Endothelial cell of umbilical vein (primary cell): Measurements from ENCODE around the gene ANKMY1. TPM values are rescaled to one million over a fixed set of nuclear protein-coding genes. Genes with fewer than 3 reads are reported as not detected.

ENCODE experiments used
- BruUV-seq: library from RNA; stranded (reverse); fragments of 400-500 nt; replicated peaks from 2 replicates; lab custom pipeline; 2021; lab: Mats Ljungman, UMichigan
- CTCF ChIA-PET: fragments of 300-600, 350-600 bp; sonication (Branson Sonifier 250); formaldehyde crosslinking; loops from one replicate; lab custom pipeline; 2021; ENCODE audit warnings: antibody characterized with exemption, inconsistent platforms; lab: Charles Lee
- POLR2A ChIA-PET: fragments of 300-600, 350-600 bp; sonication (Branson Sonifier 250); formaldehyde crosslinking; loops from one replicate; lab custom pipeline; 2021; ENCODE audit warnings: antibody characterized with exemption, inconsistent platforms; lab: Charles Lee
- DNase-seq: peaks from one replicate; pipeline ENCODE4 v3.0.0-alpha.2; 2011; ENCODE audit warnings: low read depth, low spot score
- FAIRE-seq: peaks from 2 replicates; lab custom pipeline; 2011; peaks lifted over from hg19 to GRCh38; lab: Jason Lieb, UNC
- H2AFZ ChIP-seq: 2 replicates; pipeline ENCODE4 v1.6.0; 2012; ENCODE audit warnings: low read depth, low read length, control low read depth, inconsistent platforms
- H3K27ac ChIP-seq: 2 replicates; pipeline ENCODE4 v1.5.1; 2011; ENCODE audit warnings: low read depth, mild to moderate bottlenecking, control low read depth, low read length, moderate library complexity; ENCODE audit not compliant: insufficient read depth
- H3K27me3 ChIP-seq, 2 experiments: 2 replicates each; pipeline versions ENCODE4 v1.6.0 to v1.6.1; 2011; ENCODE audit warnings: low read length in 2 of 2, mixed read lengths in 1 of 2; ENCODE audit not compliant: control insufficient read depth in 2 of 2, insufficient read depth in 2 of 2
- H3K36me3 ChIP-seq, 2 experiments: 2 replicates in 1 of 2; 3 replicates in 1 of 2; pipeline ENCODE4 v1.5.1; 2011; ENCODE audit warnings: low read length in 2 of 2, mild to moderate bottlenecking in 1 of 2, moderate library complexity in 1 of 2; ENCODE audit not compliant: control insufficient read depth in 2 of 2, insufficient read depth in 2 of 2; ENCODE audit errors: extremely low read depth in 1 of 2
- H3K4me1 ChIP-seq: 3 replicates; pipeline ENCODE4 v1.5.1; 2011; ENCODE audit warnings: mild to moderate bottlenecking, low read length; ENCODE audit not compliant: control insufficient read depth, insufficient read depth; ENCODE audit errors: extremely low read depth
- H3K4me2 ChIP-seq: 2 replicates; pipeline ENCODE4 v1.6.1; 2011; ENCODE audit warnings: low read length, control low read depth, mixed read lengths; ENCODE audit not compliant: insufficient read depth
- H3K4me3 ChIP-seq, 3 experiments: fragments of 200-600 bp in 1 of 3; sonication (generic), shearing (Covaris generic) in 1 of 3; replicated peaks in 1 of 3; 2 replicates each; pipeline ENCODE4 v1.5.1; 2011 to 2016; ENCODE audit warnings: control low read depth in 3 of 3, low read length in 3 of 3, mild to moderate bottlenecking in 2 of 3, inconsistent platforms in 1 of 3, low read depth in 1 of 3, moderate library complexity in 1 of 3; ENCODE audit not compliant: insufficient read depth in 1 of 3
- H3K79me2 ChIP-seq: 2 replicates; pipeline ENCODE4 v1.6.0; 2012; ENCODE audit warnings: low read length, inconsistent platforms; ENCODE audit not compliant: control insufficient read depth, insufficient read depth
- H3K9ac ChIP-seq: replicated peaks from 2 replicates; pipeline ENCODE3; 2011; ENCODE audit warnings: low read length, control low read depth; ENCODE audit not compliant: insufficient read depth; ENCODE audit errors: extremely low read depth
- H3K9me1 ChIP-seq: replicated peaks from 3 replicates; pipeline ENCODE4 v1.6.0; 2011; ENCODE audit warnings: mild to moderate bottlenecking, low read length; ENCODE audit not compliant: control insufficient read depth, insufficient read depth; ENCODE audit errors: extremely low read depth
- H3K9me3 ChIP-seq: replicated peaks from 2 replicates; pipeline ENCODE4 v1.5.1; 2012; ENCODE audit warnings: low read length, inconsistent platforms; ENCODE audit not compliant: control insufficient read depth, insufficient read depth
- H4K20me1 ChIP-seq: replicated peaks from 2 replicates; pipeline ENCODE3; 2011; ENCODE audit warnings: mild to moderate bottlenecking, low read length; ENCODE audit not compliant: control insufficient read depth, insufficient read depth; ENCODE audit errors: extremely low read depth
- EZH2 ChIP-seq: IDR thresholded peaks from 2 replicates; pipeline ENCODE4 v1.6.1; 2012; ENCODE audit warnings: borderline replicate concordance, low read depth, mild to moderate bottlenecking, moderate library complexity, low read length, inconsistent platforms; ENCODE audit not compliant: severe bottlenecking
- FOS ChIP-seq: IDR thresholded peaks from 2 replicates; pipeline ENCODE4 v1.6.1; 2011; ENCODE audit warnings: mild to moderate bottlenecking, low read length, moderate library complexity, borderline replicate concordance; ENCODE audit not compliant: insufficient read depth
- GATA2 ChIP-seq: IDR thresholded peaks from 2 replicates; pipeline ENCODE4 v1.7.0; 2011; ENCODE audit warnings: low read depth, mild to moderate bottlenecking, moderate library complexity, mixed read lengths, low read length; ENCODE audit not compliant: insufficient read length, insufficient read depth
- JUN ChIP-seq: IDR thresholded peaks from 2 replicates; pipeline ENCODE4 v1.6.1; 2011; ENCODE audit warnings: borderline replicate concordance, low read depth; ENCODE audit not compliant: insufficient read length, insufficient read depth
- MYC ChIP-seq: IDR thresholded peaks from one replicate; pipeline ENCODE4 v1.6.1; 2011; ENCODE audit warnings: mild to moderate bottlenecking, low read depth, low read length
- POLR2A ChIP-seq: IDR thresholded peaks from 2 replicates; pipeline ENCODE4 v1.6.1; 2012; ENCODE audit warnings: low read depth, mild to moderate bottlenecking, control low read depth, low read length
- POLR2AphosphoS5 ChIP-seq: IDR thresholded peaks from 2 replicates; pipeline ENCODE4 v1.6.1; 2012; ENCODE audit warnings: low read depth, mild to moderate bottlenecking, control low read depth, low read length, moderate library complexity; ENCODE audit not compliant: insufficient read depth
- dilution Hi-C: fragments of 300-500 bp; cut with MboI; formaldehyde crosslinking; loops from one replicate; pipeline ENCODE4 v1.15.0; 2019; ENCODE audit warnings: low sequenced_read_pairs; ENCODE audit not compliant: extremely low pct_ligation_motif_present
- intact Hi-C: fragments of 100-400 bp; cut with micrococcal nuclease; formaldehyde crosslinking; loops from one replicate; pipeline ENCODE4 v1.10.0; 2022
- polyA plus RNA-seq, 4 experiments: library from polyadenylated mRNA; depleted of rRNA in 3 of 4; stranded (reverse) in 3 of 4; unstranded in 1 of 4; fragments of >200 nt; gene quantifications; 2 replicates each; pipeline versions ENCODE4 v1.2.1 to v1.2.3, GENCODE V29; 2011 to 2012; ENCODE audit warnings: missing spikeins in 1 of 4
- total RNA-seq: library from RNA; stranded (reverse); gene quantifications from 2 replicates; pipeline ENCODE4 v1.2.3, GENCODE V29; 2021
- TF ChIP-seq, protein P1 (sequence below), 2 donors: IDR thresholded peaks; 1 replicate in 1 of 2; 2 replicates in 1 of 2; pipeline ENCODE4 v1.5.1; 2011; ENCODE audit warnings: low read length in 2 of 2, mild to moderate bottlenecking in 2 of 2, moderate library complexity in 2 of 2, control low read depth in 1 of 2, inconsistent platforms in 1 of 2, low read depth in 1 of 2; ENCODE audit not compliant: insufficient read depth in 1 of 2; ENCODE audit errors: extremely low read depth in 1 of 2
- TF ChIP-seq, protein P2 (sequence below): IDR thresholded peaks from 2 replicates; pipeline ENCODE4 v1.6.1; 2011; ENCODE audit not compliant: insufficient read depth, insufficient read length

The ANKMY1 gene
- total and polyA plus RNA-seq, 2 donors (not counting 3 experiments of a cell fraction or from before 2014, with no cell fraction given): 9.0 to 16.0 TPM

DNA sequence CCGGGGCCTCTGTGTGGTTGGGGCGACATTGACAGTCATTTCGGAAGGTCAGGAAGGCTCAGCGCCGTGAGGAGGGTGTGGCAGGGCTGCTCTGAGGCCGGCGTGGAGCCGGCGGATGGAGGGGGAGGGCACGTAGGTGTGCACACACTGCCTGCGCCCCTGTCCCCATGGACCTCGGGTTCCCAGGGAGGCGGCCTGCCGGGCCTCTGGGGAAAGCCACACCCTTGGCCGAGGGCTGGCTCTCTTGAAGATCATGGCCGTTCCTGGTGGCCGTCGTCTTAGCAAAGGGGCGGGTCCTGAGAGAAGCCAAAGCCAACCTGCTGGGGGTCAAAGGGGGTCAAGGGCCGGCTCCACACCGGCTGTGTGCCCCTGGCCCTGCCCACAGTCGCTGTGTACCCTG is 110.5 kb downstream of the ANKMY1 start:
- intact Hi-C loops: no loop called here
- no peak for TF ChIP-seq POLR2A
- no peak overlapping the region for H3K27ac ChIP-seq
- no peaks in the 10 kb centered on the region for H3K9me1 ChIP-seq
- H3K27me3 ChIP-seq: no peaks in the 10 kb centered on the region
- no peak overlapping the region for H3K9ac ChIP-seq
- POLR2A ChIA-PET: no interaction called here
- BruUV-seq: no TSS peak
- H2AFZ ChIP-seq: no peak overlapping the region
- CTCF ChIA-PET: no interaction called here
- H3K36me3 ChIP-seq: no peaks in the 10 kb centered on the region
- no peak for FAIRE-seq
- dilution Hi-C loops: no loop called here
- H3K9me3 ChIP-seq: no peaks in the 10 kb centered on the region
- DNase-seq: no peak
- no peaks in the 10 kb centered on the region for H4K20me1 ChIP-seq
- H3K4me2 ChIP-seq: no peak overlapping the region
- no peaks in the 10 kb centered on the region for H3K4me1 ChIP-seq
- H3K4me3 ChIP-seq: no peak overlapping the region
- no peaks in the 10 kb centered on the region for H3K79me2 ChIP-seq

DNA sequence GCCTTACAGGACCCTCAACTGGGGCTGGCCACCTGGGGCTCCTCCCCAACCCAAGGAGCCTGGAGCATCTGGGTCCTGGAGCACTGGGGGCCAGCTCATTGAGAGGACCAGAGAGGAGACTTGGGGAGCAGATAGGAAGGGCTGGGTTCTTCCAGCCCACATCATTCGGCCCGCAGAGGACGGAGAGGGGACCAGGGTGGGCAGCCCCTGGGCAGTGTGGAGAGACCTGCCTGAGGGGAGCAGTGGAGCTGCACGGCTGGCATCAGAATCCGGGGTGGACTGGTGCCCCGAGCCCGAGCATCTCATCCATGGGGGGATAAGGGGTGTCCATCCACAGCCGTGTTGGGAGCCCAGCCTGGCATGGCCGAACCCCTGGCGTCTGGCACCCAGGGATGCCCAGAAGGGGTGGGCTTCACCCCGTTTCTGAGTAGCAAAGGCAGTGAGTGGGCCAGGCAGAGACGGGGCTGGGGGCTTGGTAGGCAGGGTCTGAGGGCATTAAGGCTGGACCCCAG is 111.1 kb downstream of the ANKMY1 start:
- Histone ChIP-seq H3K9me3 (no peaks in the 10 kb centered on the region), H3K4me3 (no peak overlapping the region), H3K27ac (no peak overlapping the region), H4K20me1 (no peaks in the 10 kb centered on the region), H3K27me3 (no peaks in the 10 kb centered on the region), H3K4me2 (no peak overlapping the region), H3K9me1 (no peaks in the 10 kb centered on the region), H3K4me1 (no peaks in the 10 kb centered on the region), H3K79me2 (no peaks in the 10 kb centered on the region), H3K9ac (no peak overlapping the region), H3K36me3 (no peaks in the 10 kb centered on the region), H2AFZ (no peak overlapping the region)
- no peak for DNase-seq
- ChIA-PET CTCF (interaction anchor here (0.7 kb wide), 1 partner anchor 214 kb away, joined by 3 read pairs; no protein-coding TSS in a partner anchor), POLR2A (no interaction called here)
- TF ChIP-seq, protein P1, sequence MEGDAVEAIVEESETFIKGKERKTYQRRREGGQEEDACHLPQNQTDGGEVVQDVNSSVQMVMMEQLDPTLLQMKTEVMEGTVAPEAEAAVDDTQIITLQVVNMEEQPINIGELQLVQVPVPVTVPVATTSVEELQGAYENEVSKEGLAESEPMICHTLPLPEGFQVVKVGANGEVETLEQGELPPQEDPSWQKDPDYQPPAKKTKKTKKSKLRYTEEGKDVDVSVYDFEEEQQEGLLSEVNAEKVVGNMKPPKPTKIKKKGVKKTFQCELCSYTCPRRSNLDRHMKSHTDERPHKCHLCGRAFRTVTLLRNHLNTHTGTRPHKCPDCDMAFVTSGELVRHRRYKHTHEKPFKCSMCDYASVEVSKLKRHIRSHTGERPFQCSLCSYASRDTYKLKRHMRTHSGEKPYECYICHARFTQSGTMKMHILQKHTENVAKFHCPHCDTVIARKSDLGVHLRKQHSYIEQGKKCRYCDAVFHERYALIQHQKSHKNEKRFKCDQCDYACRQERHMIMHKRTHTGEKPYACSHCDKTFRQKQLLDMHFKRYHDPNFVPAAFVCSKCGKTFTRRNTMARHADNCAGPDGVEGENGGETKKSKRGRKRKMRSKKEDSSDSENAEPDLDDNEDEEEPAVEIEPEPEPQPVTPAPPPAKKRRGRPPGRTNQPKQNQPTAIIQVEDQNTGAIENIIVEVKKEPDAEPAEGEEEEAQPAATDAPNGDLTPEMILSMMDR (IDR thresholded peaks at IDR 0.05; ENCODE audit: extremely low read depth in 1 of 2, insufficient read depth in 1 of 2, low read depth in 1 of 2, low read length in 2 of 2): no peak
- TF ChIP-seq JUN (no peak), FOS (no peak), GATA2 (no peak), EZH2 (no peak), MYC (no peak), POLR2AphosphoS5 (no peak)
- TF ChIP-seq, protein P2, sequence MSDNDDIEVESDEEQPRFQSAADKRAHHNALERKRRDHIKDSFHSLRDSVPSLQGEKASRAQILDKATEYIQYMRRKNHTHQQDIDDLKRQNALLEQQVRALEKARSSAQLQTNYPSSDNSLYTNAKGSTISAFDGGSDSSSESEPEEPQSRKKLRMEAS: no peak
- FAIRE-seq: no peak
- intact Hi-C loops: no loop called here
- dilution Hi-C loops: no loop called here
- no TSS peak for BruUV-seq
